Glutamatergic neuron (in vitro differentiated cells): Measurements from ENCODE around the gene TANK. TPM values are rescaled to one million over a fixed set of nuclear protein-coding genes. Genes with fewer than 3 reads are reported as not detected.

Experiments used
- DNase-seq: peaks from one replicate; pipeline ENCODE4 v3.0.0; 2022
- H3K27ac Mint-ChIP-seq: one replicate; pipeline ENCODE4 v1.8.0; 2020; ENCODE audit warnings: mild to moderate bottlenecking, mixed read lengths, inconsistent platforms; ENCODE audit not compliant: unreplicated experiment
- H3K27me3 Mint-ChIP-seq: one replicate; pipeline ENCODE4 v1.8.0; 2020; ENCODE audit warnings: mild to moderate bottlenecking, moderate library complexity, mixed read lengths, inconsistent platforms; ENCODE audit not compliant: unreplicated experiment
- H3K36me3 Mint-ChIP-seq: one replicate; pipeline ENCODE4 v1.8.0; 2020; ENCODE audit warnings: mild to moderate bottlenecking, mixed read lengths, inconsistent platforms; ENCODE audit not compliant: unreplicated experiment
- H3K4me1 Mint-ChIP-seq: one replicate; pipeline ENCODE4 v1.8.0; 2020; ENCODE audit warnings: mild to moderate bottlenecking, low read depth, mixed read lengths, inconsistent platforms; ENCODE audit not compliant: unreplicated experiment
- H3K4me3 Mint-ChIP-seq: one replicate; pipeline ENCODE4 v1.8.0; 2020; ENCODE audit warnings: mild to moderate bottlenecking, mixed read lengths, inconsistent platforms; ENCODE audit not compliant: unreplicated experiment
- H3K9me3 Mint-ChIP-seq: one replicate; pipeline ENCODE4 v1.8.0; 2020; ENCODE audit warnings: mild to moderate bottlenecking, moderate library complexity, mixed read lengths, inconsistent platforms; ENCODE audit not compliant: unreplicated experiment
- CTCF ChIP-seq: fragments of 200-600 bp; sonication (generic); IDR thresholded peaks from one replicate; pipeline ENCODE4 v1.5.0; 2021; ENCODE audit not compliant: partially characterized antibody, unreplicated experiment
- total RNA-seq: library from RNA; stranded (reverse); fragmentation: NEBNext Ultra II Directional; extraction: Animal tissue kit (Norgen Biotek cat#: 25700); gene quantifications from one replicate; pipeline ENCODE4 v1.2.1, GENCODE V29; 2021; ENCODE audit not compliant: unreplicated experiment

TANK gene
- total RNA-seq, 1 donor from 2014 or later = 45.9 TPM

GRCh38 chr2:161230959-161231358, 70.7 kb downstream of the TANK start:
- Mint-ChIP-seq H3K27me3 (no peaks in the 10 kb centered on the region), H3K4me3 (no peak overlapping the region), H3K36me3 (no peaks in the 10 kb centered on the region), H3K27ac (no peak overlapping the region), H3K4me1 (peaks cover 27% of the 10 kb centered on the region), H3K9me3 (no peaks in the 10 kb centered on the region)
- TF ChIP-seq CTCF = no peak
- DNase-seq = no peak

GRCh38 chr2:161232571-161232970, 72.3 kb downstream of the TANK start:
- TF ChIP-seq CTCF = no peak
- Mint-ChIP-seq H3K4me3 (no peak overlapping the region), H3K36me3 (no peaks in the 10 kb centered on the region), H3K27me3 (peaks cover 6% of the 10 kb centered on the region), H3K27ac (no peak overlapping the region), H3K4me1 (peaks cover 33% of the 10 kb centered on the region), H3K9me3 (peaks cover 5% of the 10 kb centered on the region)
- no peak for DNase-seq

- TF ChIP-seq CTCF = no peak
- peaks cover 13% of the 10 kb centered on the region for H3K27me3 Mint-ChIP-seq
- no peak overlapping the region for H3K4me3 Mint-ChIP-seq
- no peaks in the 10 kb centered on the region for H3K36me3 Mint-ChIP-seq
- peaks cover 35% of the 10 kb centered on the region for H3K4me1 Mint-ChIP-seq
- DNase-seq = no peak
- peaks cover 12% of the 10 kb centered on the region for H3K9me3 Mint-ChIP-seq
- peak overlapping the region; percentile 40 for H3K27ac Mint-ChIP-seq
Measured at GRCh38 chr2:161233858-161234431, 73.7 kb downstream of the TANK start.

GRCh38 chr2:161234627-161235026, 74.4 kb downstream of the TANK start:
- no peak overlapping the region for H3K4me3 Mint-ChIP-seq
- H3K27ac Mint-ChIP-seq = no peak overlapping the region
- DNase-seq = no peak
- peaks cover 34% of the 10 kb centered on the region for H3K4me1 Mint-ChIP-seq
- H3K9me3 Mint-ChIP-seq = peaks cover 13% of the 10 kb centered on the region
- no peak for TF ChIP-seq CTCF
- no peaks in the 10 kb centered on the region for H3K36me3 Mint-ChIP-seq
- H3K27me3 Mint-ChIP-seq = peaks cover 15% of the 10 kb centered on the region

- peak; percentile 78 for DNase-seq
- peaks cover 17% of the 10 kb centered on the region for H3K9me3 Mint-ChIP-seq
- peaks cover 31% of the 10 kb centered on the region for H3K4me1 Mint-ChIP-seq
- peaks cover 18% of the 10 kb centered on the region for H3K27me3 Mint-ChIP-seq
- TF ChIP-seq CTCF = no peak
- no peaks in the 10 kb centered on the region for H3K36me3 Mint-ChIP-seq
- peak overlapping the region; percentile 90 for H3K4me3 Mint-ChIP-seq
- peak overlapping the region; percentile 100 for H3K27ac Mint-ChIP-seq
Measured at GRCh38 chr2:161237392-161238264, 77.4 kb downstream of the TANK start.
